Middle frontal gyrus (tissue), 1 donor: ENCODE data around the gene DPP9.

Source experiments
- DNase-seq: peaks from one replicate; pipeline ENCODE4 v3.0.0-alpha.2; 2015; ENCODE audit warnings: low spot score; ENCODE audit errors: extremely low spot score

The DPP9 gene

GRCh38 chr19:4709440-4710280 lies 14.0 kb downstream of the DPP9 start:
- no peak for DNase-seq

- DNase-seq: no peak
Measured at GRCh38 chr19:4707956-4708650, 15.5 kb downstream of the DPP9 start.

GRCh38 chr19:4707322-4707721 lies 16.3 kb downstream of the DPP9 start:
- DNase-seq: no peak

GRCh38 chr19:4705413-4706131 lies 18.1 kb downstream of the DPP9 start:
- no peak for DNase-seq

- DNase-seq: no peak
Measured at GRCh38 chr19:4704317-4704673, 19.3 kb downstream of the DPP9 start.

GRCh38 chr19:4703671-4704316 lies 19.8 kb downstream of the DPP9 start:
- no peak for DNase-seq

- DNase-seq: no peak
Measured at GRCh38 chr19:4702764-4703163, 20.9 kb downstream of the DPP9 start.

- DNase-seq: no peak
Measured at GRCh38 chr19:4701557-4701956, 22.1 kb downstream of the DPP9 start.

GRCh38 chr19:4700693-4700970 lies 23.0 kb downstream of the DPP9 start:
- DNase-seq: no peak

GRCh38 chr19:4699826-4700692 lies 23.6 kb downstream of the DPP9 start:
- DNase-seq: no peak

GRCh38 chr19:4697304-4697703 lies 26.3 kb downstream of the DPP9 start:
- DNase-seq: no peak

- DNase-seq: no peak
Measured at GRCh38 chr19:4695224-4695731, 28.4 kb downstream of the DPP9 start.

GRCh38 chr19:4694211-4694987 lies 29.2 kb downstream of the DPP9 start:
- no peak for DNase-seq

GRCh38 chr19:4693471-4694121 lies 30.0 kb downstream of the DPP9 start:
- DNase-seq: no peak

GRCh38 chr19:4693078-4693350 lies 30.6 kb downstream of the DPP9 start:
- no peak for DNase-seq

GRCh38 chr19:4692251-4693077 lies 31.2 kb downstream of the DPP9 start:
- no peak for DNase-seq

GRCh38 chr19:4691373-4691772 lies 32.3 kb downstream of the DPP9 start:
- DNase-seq: no peak

- no peak for DNase-seq
Measured at GRCh38 chr19:4690361-4690760, 33.3 kb downstream of the DPP9 start.

GRCh38 chr19:4689403-4689802 lies 34.2 kb downstream of the DPP9 start:
- DNase-seq: no peak
